Bone marrow (tissue), 2 donors: ENCODE data around the gene NKAIN2.

Source experiments
- DNase-seq, 2 donors: peaks; one replicate each; lab custom pipeline; 2025; lab: John Stamatoyannopoulos, UW

Gene NKAIN2

GRCh38 chr6:124769811-124770544, 966.3 kb downstream of the NKAIN2 start:
- no peak for DNase-seq

DNA sequence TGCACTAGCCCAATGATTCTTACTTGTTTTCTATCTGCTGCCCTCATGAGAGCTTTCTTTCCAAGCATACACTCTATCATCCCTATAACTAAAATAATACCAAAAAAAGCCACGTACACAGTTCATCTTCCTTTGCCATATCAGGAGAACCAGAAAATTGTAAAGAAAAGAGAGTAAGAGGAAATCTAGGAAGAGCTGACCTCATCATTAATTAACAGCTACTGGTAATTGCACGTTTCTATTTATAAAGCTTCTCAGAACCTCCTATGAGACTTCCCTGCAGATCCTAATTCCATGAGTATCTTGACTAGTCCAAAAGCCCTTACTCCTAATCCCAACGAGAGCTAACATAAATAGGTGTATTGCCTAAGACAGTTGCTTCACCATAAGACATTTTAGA, 967.1 kb downstream of the NKAIN2 start:
- DNase-seq, result no peak

GRCh38 chr6:124772733-124773319, 969.2 kb downstream of the NKAIN2 start:
- DNase-seq, result no peak

DNA sequence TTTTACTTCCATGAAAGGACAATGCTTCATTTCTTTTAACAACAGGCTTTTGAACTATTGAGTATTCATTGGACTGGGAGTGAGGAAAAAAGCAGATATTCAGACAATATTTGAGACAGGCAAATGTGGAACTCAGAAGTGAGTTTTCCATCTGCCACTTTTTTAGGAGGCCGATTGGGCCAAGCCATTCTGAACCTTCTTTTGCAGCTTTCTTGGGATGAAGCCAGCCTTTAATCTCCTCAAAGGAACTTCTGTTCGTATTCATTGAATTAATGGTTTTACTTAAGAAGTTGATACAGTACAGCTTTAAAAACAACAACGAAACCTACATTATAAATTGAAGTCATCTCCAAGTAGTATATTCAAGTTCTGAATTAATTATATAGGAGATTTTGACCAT, 971.5 kb downstream of the NKAIN2 start:
- DNase-seq, result no peak

GRCh38 chr6:124777863-124778262, 974.2 kb downstream of the NKAIN2 start:
- no peak for DNase-seq

DNA sequence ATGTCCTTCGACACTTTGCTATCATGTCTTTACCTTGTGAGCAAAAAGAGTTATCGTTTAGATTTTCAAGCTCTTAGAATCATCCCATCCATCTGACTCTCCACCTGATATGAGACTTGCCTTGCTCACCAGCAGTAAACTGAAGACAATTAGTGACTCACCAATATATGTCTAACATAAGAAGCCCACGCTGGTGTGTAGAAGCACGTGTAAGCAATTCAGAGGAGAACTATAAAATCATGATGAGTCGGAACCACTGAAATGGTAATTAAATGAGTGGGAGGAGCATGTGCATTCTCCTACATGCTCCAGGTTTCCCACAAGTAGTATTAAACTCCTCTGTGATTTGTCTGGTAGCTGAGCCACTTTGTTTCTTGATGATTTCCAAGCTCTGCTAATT, 977.0 kb downstream of the NKAIN2 start:
- DNase-seq, result no peak

DNA sequence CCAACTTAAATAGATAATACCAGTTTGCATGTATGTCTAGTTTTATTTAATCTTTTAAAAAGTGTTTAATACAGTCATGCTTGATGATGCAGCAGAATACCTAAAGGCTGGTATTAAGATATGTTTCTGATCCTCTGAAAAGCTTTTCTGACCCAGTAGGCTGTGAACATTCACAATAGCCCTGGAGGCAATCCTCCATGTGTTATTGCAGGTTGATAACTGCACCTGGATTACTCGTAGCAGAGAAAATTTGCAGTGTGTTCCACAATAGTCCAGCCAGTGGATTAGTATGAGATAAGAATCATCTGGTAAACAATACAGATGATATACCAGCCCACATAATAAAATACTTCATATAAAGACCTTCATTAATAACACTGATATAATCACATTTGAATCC, 979.7 kb downstream of the NKAIN2 start:
- DNase-seq, result no peak

GRCh38 chr6:124791156-124791555, 987.5 kb downstream of the NKAIN2 start:
- no peak for DNase-seq

- DNase-seq, result no peak
Observed at GRCh38 chr6:124792386-124792785, 988.7 kb downstream of the NKAIN2 start.

DNA sequence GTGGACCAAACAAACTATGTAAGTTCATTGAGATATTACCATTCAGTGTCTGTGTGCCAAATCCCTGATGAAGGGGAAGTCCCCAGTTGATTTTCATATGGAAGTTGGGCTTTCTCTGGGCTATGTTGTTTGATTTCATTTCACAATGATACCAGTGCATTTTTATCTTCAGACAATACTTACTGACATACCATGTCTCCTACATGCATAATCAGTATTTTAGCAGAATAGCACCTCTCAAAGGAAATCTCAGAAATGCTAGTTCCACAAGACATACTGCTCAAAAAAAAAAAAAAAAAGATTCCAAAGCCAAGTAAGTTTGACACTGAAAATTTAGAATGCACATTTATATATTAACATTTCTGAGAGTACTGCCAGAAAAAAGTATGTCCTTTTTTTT, 989.7 kb downstream of the NKAIN2 start:
- no peak for DNase-seq

GRCh38 chr6:124795643-124796463, 992.2 kb downstream of the NKAIN2 start:
- DNase-seq, result no peak

DNA sequence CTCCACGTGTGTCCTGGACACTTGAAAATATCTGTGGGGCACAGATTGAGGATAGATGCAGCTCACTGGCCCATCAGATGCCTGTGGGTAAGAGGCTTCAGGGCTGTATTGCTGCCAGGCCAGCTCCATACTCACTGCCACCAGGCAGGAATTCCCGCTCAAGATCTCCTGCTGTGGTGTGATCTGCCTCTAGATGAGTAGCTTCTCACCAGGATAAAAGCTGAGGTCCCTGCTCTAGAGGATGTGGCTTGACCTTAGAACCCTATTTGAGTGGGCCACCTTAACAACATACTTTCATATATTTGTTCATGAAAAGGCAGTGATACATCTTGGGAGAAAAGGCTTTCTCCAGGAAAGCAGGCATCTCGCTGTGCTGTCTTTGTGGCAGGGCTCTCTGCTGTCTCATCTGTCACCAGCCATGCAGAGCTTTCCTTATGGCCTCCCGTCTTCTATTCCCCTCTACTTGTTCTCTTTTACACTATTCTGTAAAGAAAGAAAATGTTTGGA, 992.9 kb downstream of the NKAIN2 start:
- no peak for DNase-seq

DNA sequence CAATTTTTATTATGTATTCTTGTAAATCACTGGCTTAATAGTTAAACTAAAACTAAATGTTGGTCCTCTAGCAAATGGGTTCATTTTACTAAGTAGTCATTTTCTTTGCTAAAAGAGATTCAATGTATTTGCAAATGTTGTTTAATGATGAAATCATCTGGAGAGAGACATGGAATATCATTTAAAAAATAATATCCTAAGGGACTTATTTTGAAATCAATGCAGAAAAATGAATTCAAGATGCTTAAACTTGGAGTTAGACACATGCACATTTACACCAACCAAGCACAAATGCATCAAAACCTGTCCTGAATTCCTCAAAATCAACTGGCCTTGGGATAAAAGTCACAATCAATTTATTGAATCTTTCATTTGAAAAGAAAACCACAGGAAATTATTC, 993.6 kb downstream of the NKAIN2 start:
- no peak for DNase-seq

GRCh38 chr6:124798942-124799496, 995.4 kb downstream of the NKAIN2 start:
- DNase-seq, result no peak

DNA sequence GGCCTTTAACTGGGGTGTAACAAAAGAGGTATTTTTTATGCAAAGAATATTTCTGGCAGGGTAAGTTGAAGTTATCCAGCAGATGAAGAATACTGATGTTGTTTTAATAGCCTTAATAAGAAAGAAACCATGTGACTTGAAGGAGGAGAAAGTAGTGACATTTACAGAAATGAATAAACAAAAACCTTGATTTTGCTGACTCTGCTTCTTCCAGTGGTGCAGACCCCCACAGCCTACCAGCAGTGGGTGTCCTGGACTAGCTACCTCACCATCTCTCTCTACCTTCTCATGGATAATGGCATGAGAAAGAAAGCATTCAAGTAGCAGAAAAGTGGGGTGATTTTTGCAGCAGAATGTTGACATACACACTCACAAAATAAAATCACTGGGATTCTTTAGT, 996.0 kb downstream of the NKAIN2 start:
- no peak for DNase-seq

- DNase-seq, result no peak
Observed at GRCh38 chr6:124800222-124800621, 996.6 kb downstream of the NKAIN2 start.

DNA sequence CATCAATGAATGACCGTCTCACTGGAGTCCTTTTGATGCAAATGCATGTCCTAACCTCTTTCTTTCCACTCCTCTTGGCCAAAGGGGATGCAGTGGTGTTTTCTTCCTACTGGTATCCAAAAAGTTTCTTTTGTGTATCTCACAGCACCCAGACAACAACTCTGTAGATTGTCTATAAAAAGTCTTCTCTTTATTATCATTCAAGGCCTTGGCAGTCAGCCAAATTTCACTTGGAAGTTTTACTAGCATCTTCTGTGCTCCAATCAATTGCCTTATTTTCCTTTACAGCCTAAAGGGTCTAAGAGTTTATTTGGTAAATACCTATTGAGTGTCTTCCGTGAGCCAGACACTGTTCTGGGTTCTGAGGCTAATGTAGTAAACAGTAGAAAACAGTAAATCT, 1008.4 kb downstream of the NKAIN2 start:
- DNase-seq, result no peak

DNA sequence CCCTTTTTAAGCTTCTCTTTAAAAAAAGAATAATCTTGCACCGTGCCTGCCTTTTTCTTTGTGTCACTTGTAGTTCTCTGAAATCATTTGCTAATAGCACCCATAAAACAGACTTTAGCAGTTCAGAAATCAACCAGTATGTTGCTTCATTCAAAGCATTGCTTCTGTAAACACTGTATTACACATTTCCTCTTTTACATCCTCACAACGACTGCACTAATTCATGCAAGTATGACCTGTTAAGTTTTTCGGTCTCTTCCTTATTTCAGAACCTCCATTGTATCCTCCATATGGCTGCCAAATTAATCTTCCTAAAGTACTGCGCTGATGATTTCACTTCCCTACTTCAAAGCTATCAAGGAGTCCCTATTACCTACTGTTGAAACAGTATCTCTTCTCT, 1015.7 kb downstream of the NKAIN2 start:
- no peak for DNase-seq

DNA sequence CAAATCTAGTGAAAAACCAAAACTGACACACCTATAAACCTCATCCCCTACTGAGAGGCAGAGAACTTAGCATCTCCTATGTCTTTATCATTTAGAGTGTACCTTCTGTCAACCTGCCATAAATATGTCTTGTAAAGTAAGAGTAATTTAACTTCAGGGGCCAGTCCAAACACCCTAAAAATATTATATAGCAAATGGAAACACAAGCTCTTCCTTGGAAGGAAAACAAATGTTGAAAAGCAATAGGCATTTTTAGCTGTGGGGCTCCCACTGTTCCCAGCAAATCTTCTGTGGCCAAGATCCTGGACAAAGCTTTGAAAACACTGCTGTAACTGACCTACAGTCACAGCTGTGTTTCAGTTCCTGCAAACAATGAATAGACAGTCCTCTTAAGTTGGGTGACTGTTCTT, 1018.5 kb downstream of the NKAIN2 start:
- DNase-seq, result no peak

DNA sequence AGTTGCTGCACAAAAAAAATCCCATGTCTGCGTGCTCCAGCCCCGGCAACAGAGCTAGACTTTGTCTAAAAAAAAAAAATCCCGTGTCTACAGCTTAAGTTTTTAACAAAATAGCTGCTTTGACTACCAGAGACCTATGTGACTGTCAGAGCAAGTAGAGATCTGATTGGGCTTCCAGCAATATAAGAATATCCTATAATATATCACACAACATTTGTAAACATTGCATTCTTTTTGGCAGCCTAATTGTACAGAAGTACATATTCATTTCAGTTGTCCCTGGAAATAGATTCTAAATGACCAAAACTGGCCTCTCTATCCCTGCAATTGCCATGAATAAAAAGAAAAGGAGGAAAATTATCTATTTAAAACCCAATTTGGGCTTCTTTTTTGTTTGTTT, 1019.1 kb downstream of the NKAIN2 start:
- no peak for DNase-seq

- DNase-seq, result no peak
Observed at GRCh38 chr6:124823240-124824111, 1019.8 kb downstream of the NKAIN2 start.

DNA sequence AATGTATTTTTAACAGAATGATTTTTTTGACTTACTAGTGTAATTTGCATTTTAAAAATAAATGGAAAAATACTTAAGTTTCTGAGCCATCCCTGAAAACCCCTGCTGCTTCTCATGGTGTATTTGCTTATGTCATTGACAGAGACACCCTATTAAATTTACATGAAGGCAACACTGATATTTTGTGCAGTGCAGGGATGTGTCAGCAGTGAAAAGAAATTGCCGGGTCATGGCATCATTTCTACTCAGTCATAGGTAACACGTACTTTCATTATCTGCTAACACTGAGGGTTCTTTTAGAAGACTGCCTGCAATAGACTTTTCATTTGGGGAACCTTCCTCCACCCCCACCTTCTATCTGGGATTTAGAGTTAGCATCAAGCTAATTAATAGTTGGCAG, 1021.9 kb downstream of the NKAIN2 start:
- DNase-seq, result no peak
